ENCODE results near the gene RAB4A. TPM values are rescaled to one million over a fixed set of nuclear protein-coding genes. Genes with fewer than 3 reads are reported as not detected.

Gene RAB4A
- total RNA-seq, 4 donors from 2014 or later: 22.1 to 36.7 (median 23.4) TPM

- H3K27ac ChIP-seq: no peak overlapping the region
- no peak overlapping the region for H3K4me3 ChIP-seq
- TF ChIP-seq CTCF (IDR thresholded peaks at IDR 0.05): no peak
- no peak for TF ChIP-seq POLR2A (IDR thresholded peaks at IDR 0.05)
- no peaks in the 10 kb centered on the region for H3K36me3 ChIP-seq
- H3K4me1 ChIP-seq: peaks cover 0 to 28% (median 5%) of the 10 kb centered on the region in 4 donors
- H3K9me3 ChIP-seq: no peaks in the 10 kb centered on the region
- H3K27me3 ChIP-seq: no peaks in the 10 kb centered on the region
- no peak for DNase-seq
Measured at GRCh38 chr1:229230893-229231753, 39.8 kb upstream of the RAB4A start.

GRCh38 chr1:229231754-229232119 is 39.2 kb upstream of the RAB4A start:
- TF ChIP-seq POLR2A (IDR thresholded peaks at IDR 0.05): no peak
- TF ChIP-seq CTCF (IDR thresholded peaks at IDR 0.05): no peak
- DNase-seq: no peak
- Histone ChIP-seq H3K9me3 (no peaks in the 10 kb centered on the region), H3K27ac (no peak overlapping the region), H3K4me1 (peaks cover 0 to 28% (median 5%) of the 10 kb centered on the region in 4 donors), H3K27me3 (no peaks in the 10 kb centered on the region), H3K36me3 (no peaks in the 10 kb centered on the region), H3K4me3 (no peak overlapping the region)

DNA sequence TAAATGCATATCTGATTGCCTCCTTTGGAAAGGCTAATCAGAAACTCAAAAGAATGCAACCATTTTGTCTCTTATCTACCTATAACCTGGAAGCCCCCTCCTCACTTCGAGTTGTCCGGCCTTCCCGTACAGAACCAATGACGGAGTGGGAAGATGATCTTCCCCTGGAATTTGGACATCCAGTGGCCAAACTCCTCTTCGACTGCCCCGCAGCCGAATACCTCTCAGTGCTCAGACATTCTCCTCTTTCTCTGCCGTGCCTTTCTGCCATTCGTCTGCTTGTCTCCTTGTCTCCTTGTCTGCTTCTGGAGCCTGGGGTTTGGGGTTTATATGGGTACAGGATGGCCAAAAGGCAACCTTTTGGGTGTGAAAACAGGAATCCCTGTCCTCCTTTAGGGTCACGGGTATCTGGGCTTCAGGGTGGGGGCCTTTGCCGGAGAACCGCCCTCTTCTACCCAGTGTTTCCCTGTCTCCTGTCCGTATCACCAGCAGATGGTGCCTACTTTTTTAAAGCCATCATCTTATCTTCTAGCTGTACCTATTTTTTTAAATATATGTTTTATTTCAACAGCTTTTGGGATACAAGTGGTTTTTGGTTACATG is 35.9 kb upstream of the RAB4A start:
- H3K9me3 ChIP-seq: no peaks in the 10 kb centered on the region
- no peak overlapping the region for H3K4me3 ChIP-seq
- no peak for DNase-seq
- peaks cover 0 to 14% (median 5%) of the 10 kb centered on the region in 4 donors for H3K4me1 ChIP-seq
- TF ChIP-seq POLR2A (IDR thresholded peaks at IDR 0.05): no peak
- no peak for TF ChIP-seq CTCF (IDR thresholded peaks at IDR 0.05)
- no peak overlapping the region for H3K27ac ChIP-seq
- H3K36me3 ChIP-seq: no peaks in the 10 kb centered on the region
- no peaks in the 10 kb centered on the region for H3K27me3 ChIP-seq

DNA sequence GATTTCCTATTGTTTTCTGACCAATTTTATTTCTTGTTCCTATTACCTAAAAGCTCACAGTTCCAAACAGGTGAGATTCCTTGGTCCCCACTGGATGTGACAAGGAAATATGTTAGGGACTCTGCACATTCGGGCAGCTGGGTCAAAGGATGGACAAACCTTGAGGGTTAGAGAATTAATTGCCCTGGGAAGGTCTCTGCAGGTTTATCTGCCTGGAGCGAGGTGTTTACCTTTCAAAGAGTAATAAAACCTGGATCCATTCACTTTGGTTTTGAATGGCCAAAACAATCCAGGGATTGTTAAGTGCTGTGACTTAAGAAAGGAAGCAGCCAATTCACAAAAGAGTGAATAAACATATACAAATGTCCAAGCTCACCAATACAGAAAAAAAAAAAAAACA is 33.6 kb upstream of the RAB4A start:
- H3K27me3 ChIP-seq: no peaks in the 10 kb centered on the region
- no peak for DNase-seq
- no peak overlapping the region for H3K4me3 ChIP-seq
- H3K4me1 ChIP-seq: no peaks in the 10 kb centered on the region
- TF ChIP-seq CTCF (IDR thresholded peaks at IDR 0.05): no peak
- no peaks in the 10 kb centered on the region for H3K9me3 ChIP-seq
- H3K36me3 ChIP-seq: no peaks in the 10 kb centered on the region
- no peak overlapping the region for H3K27ac ChIP-seq

DNA sequence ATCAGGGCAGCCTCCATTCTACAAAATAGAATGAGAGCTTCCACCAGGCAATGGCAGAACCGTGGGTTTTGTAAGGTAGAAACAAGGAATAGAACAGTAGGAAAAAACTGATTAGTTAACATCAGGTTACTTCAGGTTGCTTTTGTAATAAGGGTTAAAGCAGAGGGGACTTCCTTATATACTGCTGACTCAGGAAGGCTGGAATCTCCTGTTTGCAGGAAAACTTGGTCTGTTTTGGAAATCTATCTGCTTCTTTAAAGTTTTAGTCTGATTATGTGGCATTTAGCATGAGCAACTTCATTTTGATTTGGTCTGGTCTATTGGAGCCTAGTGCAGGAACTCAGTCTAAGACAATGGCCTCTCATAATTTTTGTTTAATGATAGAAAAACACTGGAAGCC is 32.7 kb upstream of the RAB4A start:
- Histone ChIP-seq H3K9me3 (no peaks in the 10 kb centered on the region), H3K4me3 (no peak overlapping the region), H3K36me3 (no peaks in the 10 kb centered on the region), H3K4me1 (no peaks in the 10 kb centered on the region), H3K27me3 (no peaks in the 10 kb centered on the region), H3K27ac (no peak overlapping the region)
- no peak for DNase-seq
- TF ChIP-seq POLR2A (IDR thresholded peaks at IDR 0.05): no peak
- no peak for TF ChIP-seq CTCF (IDR thresholded peaks at IDR 0.05)

Measured in Peyer's patch (tissue), 4 donors.